A172 (cell line): Measurements from ENCODE around the gene CFAP119. TPM values are rescaled to one million over a fixed set of nuclear protein-coding genes. Genes with fewer than 3 reads are reported as not detected.

Source experiments
- DNase-seq: peaks from one replicate; pipeline ENCODE4 v3.0.0-alpha.2; 2015; ENCODE audit warnings: low spot score
- total RNA-seq: library from RNA; depleted of rRNA; stranded (reverse); fragments of >200 nt; shearing (Covaris generic); gene quantifications from 2 replicates; pipeline ENCODE4 v1.2.3, GENCODE V29; 2014

The CFAP119 gene
- total RNA-seq, 1 experiment from 2014 or later, result 6.5 TPM

- no peak for DNase-seq
Measured at GRCh38 chr16:30782486-30783279, 20.8 kb upstream of the CFAP119 start.

GRCh38 chr16:30780549-30780948 is 18.7 kb upstream of the CFAP119 start:
- no peak for DNase-seq

- no peak for DNase-seq
Measured at GRCh38 chr16:30780021-30780420, 18.2 kb upstream of the CFAP119 start.

GRCh38 chr16:30779596-30779995 is 17.7 kb upstream of the CFAP119 start:
- DNase-seq, result no peak

GRCh38 chr16:30778549-30779244 is 16.8 kb upstream of the CFAP119 start:
- DNase-seq, result no peak

- no peak for DNase-seq
Measured at GRCh38 chr16:30777591-30778297, 15.9 kb upstream of the CFAP119 start.

- no peak for DNase-seq
Measured at GRCh38 chr16:30775392-30776188, 13.7 kb upstream of the CFAP119 start.

- DNase-seq, result no peak
Measured at GRCh38 chr16:30775131-30775391, 13.2 kb upstream of the CFAP119 start.

- DNase-seq, result no peak
Measured at GRCh38 chr16:30774367-30775130, 12.7 kb upstream of the CFAP119 start.

GRCh38 chr16:30773826-30774225 is 12.0 kb upstream of the CFAP119 start:
- DNase-seq, result no peak

- peak; percentile 56 for DNase-seq
Measured at GRCh38 chr16:30771726-30772125, 9.9 kb upstream of the CFAP119 start.

- no peak for DNase-seq
Measured at GRCh38 chr16:30769379-30770089, 7.7 kb upstream of the CFAP119 start.

- DNase-seq, result no peak
Measured at GRCh38 chr16:30768583-30769181, 6.8 kb upstream of the CFAP119 start.

GRCh38 chr16:30767767-30768465 is 6.1 kb upstream of the CFAP119 start:
- no peak for DNase-seq

- DNase-seq, result no peak
Measured at GRCh38 chr16:30766933-30767284, 5.0 kb upstream of the CFAP119 start.

GRCh38 chr16:30766206-30766932 is 4.5 kb upstream of the CFAP119 start:
- no peak for DNase-seq

GRCh38 chr16:30764816-30765465 is 3.1 kb upstream of the CFAP119 start:
- no peak for DNase-seq

- DNase-seq, result no peak
Measured at GRCh38 chr16:30764086-30764485, 2.2 kb upstream of the CFAP119 start.
